Activated T-cell treated with anti-CD3 and anti-CD28 coated beads for 48 hours (primary cell): Measurements from ENCODE around the gene RAB3GAP1.
"Not testable (repeated sequence)": the region's sequence is repeated elsewhere in the genome, so short reads cannot be mapped to it uniquely, and the experiment has no call there.

Experiments used
- DNase-seq: peaks from one replicate; pipeline ENCODE4 v3.0.0-alpha.2; 2020; ENCODE audit warnings: low read depth

The RAB3GAP1 gene

GRCh38 chr2:135105513-135106316, 53.6 kb downstream of the RAB3GAP1 start:
- not testable (repeated sequence) for DNase-seq

DNA sequence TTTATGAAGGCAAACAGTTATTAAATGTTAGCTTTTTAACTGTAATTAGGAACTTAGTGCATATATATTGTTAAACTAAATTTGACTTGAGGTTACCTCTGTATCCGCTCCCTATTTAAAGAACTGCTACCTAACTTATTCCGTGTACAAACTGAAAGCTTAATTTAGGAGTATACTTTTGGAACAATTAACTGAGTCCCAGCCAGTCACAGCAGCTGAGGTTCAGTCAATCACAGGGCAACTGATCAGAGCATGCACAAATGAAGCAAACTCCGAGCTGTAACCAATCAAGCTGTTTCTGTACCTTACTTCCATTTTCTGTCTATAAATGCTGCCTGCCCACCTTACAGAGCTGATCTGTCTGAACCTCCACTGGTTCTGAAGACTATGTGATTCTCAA, 61.2 kb downstream of the RAB3GAP1 start:
- no peak for DNase-seq

DNA sequence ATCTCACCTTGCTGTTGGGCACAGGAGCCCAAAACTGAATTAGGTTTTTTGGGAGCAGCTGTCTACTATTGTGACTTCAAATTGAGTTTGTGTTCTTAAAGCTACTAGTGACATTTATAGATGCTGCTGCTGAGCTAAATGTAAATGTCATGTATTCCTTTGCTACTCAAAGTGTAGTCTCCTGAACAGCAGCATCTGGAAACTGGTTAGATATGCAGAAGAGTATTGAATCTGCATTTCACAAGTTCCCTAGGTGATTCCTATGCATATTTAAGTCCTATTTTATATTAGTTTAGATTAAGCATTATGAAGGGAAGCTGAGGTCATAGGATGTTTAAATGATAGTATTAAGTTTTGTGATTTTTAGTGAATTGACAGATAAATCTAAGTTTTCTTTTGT, 67.5 kb downstream of the RAB3GAP1 start:
- DNase-seq = no peak

DNA sequence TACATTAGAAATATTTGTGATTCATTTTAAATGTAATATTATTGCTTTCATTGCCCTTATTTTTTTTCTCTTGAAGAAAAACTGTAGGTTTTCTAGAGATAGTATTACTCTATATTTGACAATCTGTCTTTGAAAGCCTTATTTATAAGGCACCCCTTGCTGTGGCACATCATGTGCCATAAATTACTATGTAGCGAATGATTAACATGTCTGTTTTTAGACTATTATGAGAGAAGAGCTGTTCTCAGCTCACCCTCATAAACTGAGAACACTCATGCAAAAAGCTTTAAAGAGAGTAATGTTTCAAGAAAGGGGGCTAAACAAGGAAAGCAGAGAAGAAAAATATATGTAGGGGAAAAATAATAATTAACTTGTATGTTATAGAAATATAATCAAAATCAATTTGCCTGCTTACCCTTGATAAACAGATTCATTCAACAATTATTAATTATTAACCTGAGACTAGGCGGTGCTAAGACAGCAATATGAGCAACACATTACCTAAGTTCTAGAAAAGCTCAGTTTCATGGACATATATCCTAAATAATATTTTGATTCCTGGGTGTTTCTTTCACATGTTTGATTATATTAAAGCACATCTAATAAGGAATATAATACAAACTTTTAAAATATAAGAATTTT, 69.0 kb downstream of the RAB3GAP1 start:
- DNase-seq = no peak

- DNase-seq = not testable (repeated sequence)
Measured at GRCh38 chr2:135121658-135122039, 69.6 kb downstream of the RAB3GAP1 start.

DNA sequence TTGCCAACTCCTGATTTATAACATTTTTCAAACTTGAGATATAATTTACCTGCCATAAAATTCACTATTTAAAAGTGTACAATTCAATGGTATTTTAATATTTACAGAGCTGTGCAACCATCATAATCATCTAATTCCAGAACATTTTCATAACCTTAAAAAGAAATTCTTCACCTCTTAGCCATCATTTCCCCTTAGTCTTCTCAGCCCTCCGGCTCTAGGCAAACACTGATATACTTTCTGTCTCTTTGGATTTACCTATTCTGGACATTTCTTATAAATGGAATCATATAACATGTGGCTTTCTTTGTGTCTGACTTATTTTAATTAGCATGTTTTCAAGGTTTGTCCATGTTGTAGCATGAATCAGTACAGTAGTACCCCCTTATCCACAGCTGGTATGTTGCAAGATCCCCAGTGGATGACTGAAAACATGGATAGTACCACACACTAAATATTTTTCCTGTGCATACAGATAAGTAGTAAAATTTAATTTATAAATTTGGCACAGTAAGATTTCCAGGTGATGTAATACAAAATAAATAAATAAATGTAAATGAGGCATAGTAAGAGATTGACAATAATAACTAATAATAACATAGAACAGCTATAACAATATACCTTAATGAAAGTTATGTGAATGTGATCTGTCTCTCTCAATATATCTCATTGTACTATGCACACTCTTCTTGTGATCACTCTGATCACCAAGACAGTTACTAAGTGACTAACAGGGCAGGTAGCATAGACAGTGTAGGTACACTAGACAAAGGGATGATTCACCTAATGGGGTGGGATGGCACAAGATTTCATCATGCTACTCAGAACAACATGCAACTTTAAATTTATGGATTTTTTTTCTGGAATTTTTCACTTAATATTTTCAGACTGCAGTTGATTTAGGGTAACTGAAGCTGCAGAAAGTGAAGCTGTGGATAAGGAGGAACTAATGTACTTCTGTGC, 73.1 kb downstream of the RAB3GAP1 start:
- DNase-seq = no peak

GRCh38 chr2:135125940-135126339, 73.8 kb downstream of the RAB3GAP1 start:
- DNase-seq = no peak

DNA sequence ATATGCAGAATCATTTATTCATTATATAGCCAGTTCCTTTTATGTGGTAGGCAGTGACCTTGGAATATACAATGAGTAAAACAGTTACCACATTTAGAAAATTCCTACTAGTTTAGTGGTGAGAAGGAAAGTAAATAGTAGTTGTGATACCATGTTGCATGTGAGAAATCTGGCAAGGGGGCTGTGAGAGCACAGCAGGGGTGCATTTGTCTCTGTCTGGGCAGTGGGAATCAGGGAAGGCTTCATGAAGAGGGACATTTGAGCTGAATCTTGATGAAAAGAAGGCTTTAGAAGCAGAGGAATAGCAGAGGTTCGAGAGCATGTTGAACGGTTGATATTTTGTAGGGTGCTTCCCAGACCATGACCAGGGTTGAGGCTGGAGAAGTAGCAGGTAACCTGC, 78.7 kb downstream of the RAB3GAP1 start:
- no peak for DNase-seq

DNA sequence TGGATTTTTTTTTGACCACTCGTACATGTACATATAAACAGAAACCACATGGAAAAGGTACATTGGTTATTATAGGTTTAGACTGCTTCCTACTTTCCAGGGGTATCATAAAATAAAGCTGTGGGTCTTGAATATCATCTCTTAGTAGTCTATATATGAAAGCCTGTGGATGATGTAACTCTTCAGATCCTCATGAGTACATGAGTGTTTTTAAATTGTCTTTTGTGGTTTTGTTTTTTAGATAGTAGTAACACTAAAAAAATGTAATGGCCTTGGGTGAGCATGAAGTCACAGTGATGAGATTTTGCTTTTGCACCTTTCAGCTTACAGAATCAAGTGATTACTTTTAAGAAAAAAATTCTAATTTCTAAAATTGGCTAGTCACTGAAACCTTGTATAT, 80.2 kb downstream of the RAB3GAP1 start:
- no peak for DNase-seq

- DNase-seq = no peak
Measured at GRCh38 chr2:135140606-135141005, 88.5 kb downstream of the RAB3GAP1 start.

GRCh38 chr2:135142323-135142722, 90.2 kb downstream of the RAB3GAP1 start:
- no peak for DNase-seq

DNA sequence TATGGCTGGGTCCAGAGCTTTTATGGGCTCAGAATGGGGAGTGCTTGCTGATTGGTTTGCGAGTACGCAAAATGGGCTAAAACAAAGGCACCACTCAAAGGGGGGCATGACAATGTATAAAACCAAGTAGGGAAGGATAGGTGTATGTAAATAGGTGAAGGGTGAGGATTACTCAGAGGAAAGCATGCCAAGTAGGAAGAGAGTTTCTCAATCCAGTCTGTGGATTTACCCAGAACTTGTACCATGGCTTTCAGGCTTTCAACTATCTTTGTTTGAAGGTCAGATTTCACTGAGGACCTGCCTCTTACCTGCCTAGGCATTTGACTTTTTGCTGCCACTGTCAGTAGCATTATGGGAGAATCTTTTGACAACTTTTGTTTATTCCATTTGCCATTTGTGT, 92.3 kb downstream of the RAB3GAP1 start:
- no peak for DNase-seq

- DNase-seq = no peak
Measured at GRCh38 chr2:135149251-135149650, 97.2 kb downstream of the RAB3GAP1 start.

DNA sequence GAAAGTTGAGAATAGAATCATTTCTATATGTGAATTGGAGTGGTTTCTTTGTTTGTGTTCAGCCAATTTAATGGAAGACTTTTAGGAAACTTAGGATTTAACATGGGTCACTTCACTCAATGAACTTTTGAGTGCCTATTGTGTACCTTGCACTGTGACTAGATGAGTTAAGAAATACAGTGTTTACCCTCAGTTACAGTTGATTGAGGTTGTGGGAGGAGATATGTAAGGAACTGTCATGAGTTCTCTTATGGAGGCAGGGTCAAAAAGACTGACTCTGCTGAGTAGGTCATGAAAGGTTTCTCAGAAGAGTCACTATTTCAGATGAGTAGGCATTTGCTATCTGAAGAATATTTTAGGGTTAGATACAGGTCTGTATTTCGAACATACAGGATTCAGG, 98.6 kb downstream of the RAB3GAP1 start:
- DNase-seq = no peak

DNA sequence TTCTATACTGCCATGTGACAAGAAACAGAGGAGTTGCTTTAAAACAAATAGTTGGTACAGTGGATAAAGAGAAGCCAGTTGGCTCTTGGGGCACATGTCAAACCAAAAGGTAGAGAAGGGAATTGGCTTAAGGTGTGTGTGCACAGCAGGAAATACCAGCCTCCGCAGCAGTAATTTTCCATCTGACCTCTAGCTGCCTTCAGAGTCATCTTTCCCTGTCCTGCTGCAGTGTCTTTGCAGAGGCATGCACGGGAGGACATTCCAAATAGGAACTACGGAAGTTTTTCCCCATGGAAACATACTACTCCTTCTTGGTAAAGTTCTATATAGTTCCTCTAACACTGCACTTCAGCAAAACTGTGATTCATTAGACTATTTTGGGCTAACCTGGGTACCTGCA, 99.5 kb downstream of the RAB3GAP1 start:
- no peak for DNase-seq

DNA sequence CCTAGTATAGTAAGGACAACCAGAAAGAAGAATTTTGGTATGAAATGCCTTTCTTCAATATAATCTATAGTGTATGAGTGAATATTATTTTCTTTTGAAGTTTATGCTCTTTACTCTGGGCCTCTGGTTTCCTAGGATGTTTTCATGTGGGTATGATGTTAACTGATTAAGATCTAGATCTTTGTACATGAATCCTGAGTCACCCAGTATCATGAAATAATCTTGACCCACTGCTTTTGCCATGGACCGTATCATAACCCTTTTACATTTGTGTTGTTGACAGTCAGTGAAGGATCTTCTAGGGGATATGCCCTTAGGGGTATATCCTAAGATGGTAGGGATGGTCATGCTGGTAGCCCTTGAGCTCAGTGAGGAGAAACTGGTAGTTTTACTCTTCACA, 100.3 kb downstream of the RAB3GAP1 start:
- DNase-seq = no peak

- no peak for DNase-seq
Measured at GRCh38 chr2:135154962-135155361, 102.9 kb downstream of the RAB3GAP1 start.

GRCh38 chr2:135157856-135158255, 105.8 kb downstream of the RAB3GAP1 start:
- no peak for DNase-seq

DNA sequence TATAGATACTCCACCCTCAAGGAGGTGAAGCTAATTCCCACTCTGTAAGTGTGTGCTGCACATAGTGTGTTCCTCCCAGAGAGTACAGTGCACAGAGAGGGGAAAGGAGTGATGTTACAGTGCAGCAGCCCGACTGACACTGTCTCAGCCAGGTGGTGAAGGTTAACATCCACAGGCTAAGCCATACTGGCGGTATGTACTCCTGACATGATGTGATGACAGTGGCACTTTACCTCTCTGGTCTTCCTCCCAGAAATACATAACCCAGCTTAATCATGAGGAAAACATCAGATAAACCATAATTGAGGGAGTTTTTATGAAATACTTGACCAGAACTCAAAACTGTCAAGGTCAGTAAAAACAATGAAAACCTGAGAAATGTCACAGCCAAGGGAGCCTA, 107.1 kb downstream of the RAB3GAP1 start:
- DNase-seq = no peak

DNA sequence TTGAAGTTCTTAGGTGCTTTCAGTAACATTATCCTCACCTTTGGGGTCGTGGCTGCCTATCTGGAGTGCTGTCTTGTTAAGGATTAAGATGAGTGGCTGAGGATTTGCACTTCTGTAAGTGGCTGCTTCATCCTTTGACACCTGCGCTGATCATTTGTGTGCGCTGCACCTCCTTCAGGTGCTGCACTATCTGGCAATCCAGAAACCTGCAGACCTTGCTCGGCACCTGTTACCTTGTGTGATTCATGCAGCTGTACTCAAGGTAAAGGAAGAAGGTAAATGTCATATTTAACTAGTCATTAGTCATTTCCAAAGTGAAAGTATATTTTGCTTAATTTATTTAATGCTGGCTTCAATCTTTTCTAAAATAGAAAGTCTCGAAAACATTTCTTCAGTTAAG, 110.3 kb downstream of the RAB3GAP1 start:
- no peak for DNase-seq

DNA sequence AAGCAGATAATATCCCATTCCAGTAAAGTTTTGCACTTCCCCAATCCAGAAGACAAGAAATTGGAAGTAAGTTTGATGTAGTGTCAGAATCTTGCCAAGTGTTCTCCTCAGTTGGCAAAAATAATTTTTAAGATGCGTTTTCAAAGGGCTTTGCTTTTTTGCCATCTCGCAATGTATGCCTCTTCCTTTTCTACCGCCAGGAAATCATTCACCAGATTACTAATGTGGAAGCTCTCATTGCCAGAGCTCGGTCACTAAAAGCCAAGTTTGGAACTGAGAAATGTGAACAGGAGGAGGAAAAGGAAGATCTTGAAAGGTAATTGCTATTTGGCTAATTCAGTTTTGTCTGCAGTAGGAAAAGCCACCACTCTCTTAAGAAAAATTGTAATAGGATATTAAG, 110.7 kb downstream of the RAB3GAP1 start:
- no peak for DNase-seq

GRCh38 chr2:135163306-135163705, 111.2 kb downstream of the RAB3GAP1 start:
- no peak for DNase-seq

DNA sequence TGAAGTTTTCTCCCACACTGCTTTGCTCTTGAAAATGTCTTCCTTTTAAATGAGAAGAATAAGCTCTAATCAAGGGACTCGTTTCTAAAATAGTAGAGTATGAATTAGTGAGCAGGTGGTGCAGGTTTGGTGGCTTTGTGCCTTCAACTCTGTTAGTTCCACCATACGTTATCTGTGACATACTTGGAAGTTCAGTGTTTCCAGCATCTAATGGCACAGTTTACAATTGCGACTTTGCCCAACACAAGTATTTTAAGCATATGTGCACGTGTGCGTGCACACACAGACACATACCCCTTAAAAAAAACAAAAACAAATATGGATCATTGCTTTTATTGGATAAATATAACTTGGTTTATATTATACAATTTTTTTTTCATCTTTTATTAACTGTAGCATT, 111.8 kb downstream of the RAB3GAP1 start:
- no peak for DNase-seq
